Body of pancreas (tissue), 4 donors: Measurements from ENCODE around the gene PDE4D.

Experiments
- CTCF ChIP-seq, 7 experiments: fragments of 450-650 bp in 4 of 7; fragments of 200-600 bp in 3 of 7; sonication (generic) in 3 of 7; IDR thresholded peaks; one replicate each; pipeline ENCODE4 v1.5.1; 2016 to 2019; ENCODE audit warnings: antibody characterized with exemption in 7 of 7
- POLR2A ChIP-seq, 3 donors: fragments of 450-650 bp; IDR thresholded peaks; one replicate each; pipeline ENCODE4 v1.6.1; 2016; ENCODE audit warnings: antibody characterized with exemption in 3 of 3, mild to moderate bottlenecking in 2 of 3

- TF ChIP-seq CTCF (IDR thresholded peaks at IDR 0.05) (no peak), POLR2A (IDR thresholded peaks at IDR 0.05) (no peak)
These were observed 793.6 kb downstream of the PDE4D start for GRCh38 chr5:59099995-59100345.
